Endodermal cell (in vitro differentiated cells): Measurements from ENCODE around the gene FBXO38. TPM values are rescaled to one million over a fixed set of nuclear protein-coding genes. Genes with fewer than 3 reads are reported as not detected.
A peak's percentile ranks its signal among the peaks of the same experiment; 100 is the strongest.

ENCODE experiments used
- DNase-seq: peaks from one replicate; pipeline ENCODE4 v3.0.0-alpha.2; 2017
- H3K27ac ChIP-seq: 2 replicates; pipeline ENCODE4 v1.5.1; 2013; ENCODE audit warnings: mild to moderate bottlenecking, low read depth, low read length, moderate library complexity
- H3K27me3 ChIP-seq: 2 replicates; pipeline ENCODE4 v1.6.1; 2013; ENCODE audit warnings: mild to moderate bottlenecking, low read length, moderate library complexity; ENCODE audit not compliant: insufficient read depth, control insufficient read depth, poor library complexity, severe bottlenecking
- H3K36me3 ChIP-seq: 2 replicates; pipeline ENCODE4 v1.7.0; 2013; ENCODE audit warnings: mild to moderate bottlenecking, low read length, moderate library complexity; ENCODE audit not compliant: control insufficient read depth, insufficient read depth
- H3K4me1 ChIP-seq: one replicate; pipeline ENCODE4 v1.7.0; 2013; ENCODE audit warnings: low read length; ENCODE audit not compliant: control insufficient read depth, insufficient read depth
- H3K4me3 ChIP-seq: 2 replicates; pipeline ENCODE4 v1.5.1; 2013; ENCODE audit warnings: mild to moderate bottlenecking, low read length, moderate library complexity
- H3K9ac ChIP-seq: 2 replicates; pipeline ENCODE4 v1.6.1; 2013; ENCODE audit warnings: mild to moderate bottlenecking, low read length, moderate library complexity; ENCODE audit not compliant: poor library complexity, severe bottlenecking; ENCODE audit errors: extremely low read depth
- H3K9me3 ChIP-seq: 2 replicates; pipeline ENCODE4 v1.6.1; 2013; ENCODE audit warnings: mild to moderate bottlenecking, low read length, moderate library complexity; ENCODE audit not compliant: control insufficient read depth
- H3K27ac Mint-ChIP-seq: 2 replicates; pipeline ENCODE4 v1.8.0; 2020; ENCODE audit warnings: mixed read lengths
- H3K27me3 Mint-ChIP-seq: 2 replicates; pipeline ENCODE4 v1.8.0; 2021; ENCODE audit warnings: mild to moderate bottlenecking, mixed read lengths; ENCODE audit not compliant: insufficient read depth
- H3K36me3 Mint-ChIP-seq: 2 replicates; pipeline ENCODE4 v1.8.0; 2020; ENCODE audit warnings: low read depth, mixed read lengths
- H3K4me1 Mint-ChIP-seq: 2 replicates; pipeline ENCODE4 v1.8.0; 2020; ENCODE audit warnings: mixed read lengths
- H3K4me3 Mint-ChIP-seq: 2 replicates; pipeline ENCODE4 v1.8.0; 2020; ENCODE audit warnings: mild to moderate bottlenecking, moderate library complexity, mixed read lengths
- H3K9me3 Mint-ChIP-seq: 2 replicates; pipeline ENCODE4 v1.8.0; 2020; ENCODE audit warnings: mild to moderate bottlenecking, mixed read lengths
- WGBS, 2 experiments: methylation state at CpG; one replicate each; pipeline versions ENCODE4 v1.1.5 to v1.1.7; 2013; ENCODE audit warnings: missing lambda C conversion rate in 2 of 2, mixed read lengths in 1 of 2; ENCODE audit not compliant: insufficient coverage in 1 of 2, insufficient read length in 1 of 2; 5-methylcytosine and 5-hydroxymethylcytosine counted together
- total RNA-seq, 2 donors: library from RNA; stranded (reverse); fragmentation: NEBNext Ultra II Directional in 1 of 2; extraction: Animal tissue kit (Norgen Biotek cat#: 25700) in 1 of 2; gene quantifications; 2 replicates in 1 of 2; 3 replicates in 1 of 2; pipeline ENCODE4 v1.2.1, GENCODE V29; 2021
- TF ChIP-seq, protein P1 (sequence below): fragments of 200-600 bp; sonication (generic); conservative IDR thresholded peaks from 2 replicates; pipeline ENCODE4 v1.5.0; 2021; ENCODE audit warnings: antibody characterized with exemption, mild to moderate bottlenecking

The FBXO38 gene
- total RNA-seq, 2 donors from 2014 or later: 45.4 to 49.7 TPM

DNA sequence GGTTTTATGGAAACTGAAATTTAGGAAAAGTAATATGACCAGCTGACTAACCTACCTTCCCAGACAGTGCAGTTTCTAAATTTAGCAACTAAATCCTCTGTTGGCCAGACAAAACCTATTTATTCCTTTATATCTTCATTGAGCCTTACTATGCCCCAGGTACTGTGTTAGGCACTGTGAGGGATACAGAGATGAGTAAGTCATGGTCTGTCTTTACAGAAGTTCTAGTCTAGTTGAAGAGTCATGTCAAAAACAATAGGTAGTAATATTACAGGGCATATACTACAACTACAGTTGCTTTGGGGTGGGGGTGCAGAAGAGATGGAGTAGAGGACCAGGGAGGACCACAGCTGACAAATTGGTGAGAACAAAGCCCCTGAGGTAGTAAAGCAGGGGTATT, 42.8 kb downstream of the FBXO38 start:
- H3K36me3 Mint-ChIP-seq: peaks cover 65% of the 10 kb centered on the region

DNA sequence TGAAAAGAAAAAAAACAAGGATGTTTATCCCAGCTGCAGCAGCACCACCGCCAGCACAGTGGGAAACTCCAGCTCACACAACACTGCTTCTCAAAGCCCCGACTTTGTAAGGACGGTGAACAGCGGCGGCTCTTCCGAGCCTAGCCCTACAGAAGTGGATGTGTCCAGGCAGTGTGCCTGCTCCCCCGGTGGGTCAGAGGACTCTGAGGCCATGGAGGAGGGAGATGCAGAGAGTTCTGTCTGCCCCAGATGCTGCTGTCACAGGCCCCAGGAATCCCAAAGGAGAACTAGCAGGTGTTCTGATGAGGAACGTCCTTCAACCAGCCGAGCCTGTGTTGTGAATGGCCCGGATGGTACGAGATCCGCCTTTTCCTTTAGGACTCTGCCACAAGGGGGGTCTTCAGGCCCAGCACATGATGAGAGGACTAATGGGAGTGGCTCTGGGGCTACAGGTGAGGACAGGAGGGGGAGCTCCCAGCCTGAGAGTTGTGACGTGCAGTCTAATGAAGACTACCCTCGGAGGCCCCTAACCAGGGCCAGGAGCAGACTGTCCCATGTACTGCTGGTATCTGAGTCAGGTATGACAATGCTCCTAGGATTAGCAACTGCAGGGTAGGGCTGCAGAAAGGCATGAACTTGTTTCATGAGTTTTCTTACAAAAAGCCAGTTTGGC, 43.7 kb downstream of the FBXO38 start:
- Mint-ChIP-seq H3K4me1 (peaks cover 6% of the 10 kb centered on the region), H3K27ac (no peak overlapping the region), H3K27me3 (no peaks in the 10 kb centered on the region), H3K4me3 (no peak overlapping the region), H3K9me3 (no peaks in the 10 kb centered on the region), H3K36me3 (peaks cover 64% of the 10 kb centered on the region)
- TF ChIP-seq, protein P1, sequence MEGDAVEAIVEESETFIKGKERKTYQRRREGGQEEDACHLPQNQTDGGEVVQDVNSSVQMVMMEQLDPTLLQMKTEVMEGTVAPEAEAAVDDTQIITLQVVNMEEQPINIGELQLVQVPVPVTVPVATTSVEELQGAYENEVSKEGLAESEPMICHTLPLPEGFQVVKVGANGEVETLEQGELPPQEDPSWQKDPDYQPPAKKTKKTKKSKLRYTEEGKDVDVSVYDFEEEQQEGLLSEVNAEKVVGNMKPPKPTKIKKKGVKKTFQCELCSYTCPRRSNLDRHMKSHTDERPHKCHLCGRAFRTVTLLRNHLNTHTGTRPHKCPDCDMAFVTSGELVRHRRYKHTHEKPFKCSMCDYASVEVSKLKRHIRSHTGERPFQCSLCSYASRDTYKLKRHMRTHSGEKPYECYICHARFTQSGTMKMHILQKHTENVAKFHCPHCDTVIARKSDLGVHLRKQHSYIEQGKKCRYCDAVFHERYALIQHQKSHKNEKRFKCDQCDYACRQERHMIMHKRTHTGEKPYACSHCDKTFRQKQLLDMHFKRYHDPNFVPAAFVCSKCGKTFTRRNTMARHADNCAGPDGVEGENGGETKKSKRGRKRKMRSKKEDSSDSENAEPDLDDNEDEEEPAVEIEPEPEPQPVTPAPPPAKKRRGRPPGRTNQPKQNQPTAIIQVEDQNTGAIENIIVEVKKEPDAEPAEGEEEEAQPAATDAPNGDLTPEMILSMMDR: peak; percentile 24
- H3K27me3 ChIP-seq: no peaks in the 10 kb centered on the region
- DNase-seq: peak; percentile 57
- no peak overlapping the region for H3K4me3 ChIP-seq
- no peak overlapping the region for H3K27ac ChIP-seq
- H3K36me3 ChIP-seq: peaks cover 79% of the 10 kb centered on the region
- no peak overlapping the region for H3K9ac ChIP-seq
- no peaks in the 10 kb centered on the region for H3K9me3 ChIP-seq
- no peaks in the 10 kb centered on the region for H3K4me1 ChIP-seq
- WGBS, 2 experiments: 92 to 98% methylated on average over 7 to 14 of the region's 14 CpGs

More for the DNA sequence above, 42.8 kb downstream of the FBXO38 start:
- peaks cover 78% of the 10 kb centered on the region for H3K36me3 ChIP-seq
- no peaks in the 10 kb centered on the region for H3K27me3 ChIP-seq
- Mint-ChIP-seq H3K9me3 (no peaks in the 10 kb centered on the region), H3K27ac (no peak overlapping the region), H3K4me3 (no peak overlapping the region), H3K4me1 (peaks cover 3% of the 10 kb centered on the region), H3K27me3 (no peaks in the 10 kb centered on the region)
- no peak overlapping the region for H3K4me3 ChIP-seq
- H3K9me3 ChIP-seq: no peaks in the 10 kb centered on the region
- DNase-seq: no peak
- H3K4me1 ChIP-seq: no peaks in the 10 kb centered on the region
- no peak overlapping the region for H3K27ac ChIP-seq
- no peak overlapping the region for H3K9ac ChIP-seq
- TF ChIP-seq, protein P1: no peak

DNA sequence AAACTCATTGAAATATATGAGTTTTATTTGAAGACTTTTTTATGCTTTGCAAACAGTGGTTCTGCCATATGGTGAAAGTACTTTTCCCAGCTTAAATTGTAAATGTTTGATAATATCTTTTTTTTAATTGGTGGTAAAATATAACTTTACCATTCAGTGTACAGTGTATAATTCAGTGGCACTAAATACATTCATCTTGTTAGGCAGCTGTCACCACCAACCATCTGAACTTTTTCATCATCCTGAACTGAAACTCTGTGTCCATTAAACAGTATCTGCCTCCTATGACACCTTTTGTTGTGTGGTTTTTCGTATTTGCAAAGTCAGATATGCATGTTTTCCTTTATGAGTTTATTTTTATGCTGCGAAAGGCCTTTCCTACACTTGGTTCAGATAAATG, 45.1 kb downstream of the FBXO38 start:
- Histone ChIP-seq H3K4me1 (no peaks in the 10 kb centered on the region), H3K27me3 (no peaks in the 10 kb centered on the region), H3K4me3 (no peak overlapping the region), H3K9me3 (no peaks in the 10 kb centered on the region), H3K27ac (no peak overlapping the region), H3K36me3 (peaks cover 79% of the 10 kb centered on the region), H3K9ac (no peak overlapping the region)
- H3K27me3 Mint-ChIP-seq: no peaks in the 10 kb centered on the region
- TF ChIP-seq, protein P1: no peak
- no peaks in the 10 kb centered on the region for H3K9me3 Mint-ChIP-seq
- 83 to 100% methylated on average over 1 to 2 of the region's 2 CpGs for WGBS, 2 experiments
- H3K4me1 Mint-ChIP-seq: peaks cover 6% of the 10 kb centered on the region
- H3K4me3 Mint-ChIP-seq: no peak overlapping the region
- no peak overlapping the region for H3K27ac Mint-ChIP-seq
- peaks cover 67% of the 10 kb centered on the region for H3K36me3 Mint-ChIP-seq
- no peak for DNase-seq
